Stomach smooth muscle (tissue), 2 donors: ENCODE results near the gene STXBP5.

Experiments
- H3K27ac ChIP-seq: one replicate; pipeline ENCODE4 v1.7.0; 2013; ENCODE audit warnings: mild to moderate bottlenecking, low read length, inconsistent platforms
- H3K27me3 ChIP-seq, 2 donors: one replicate each; pipeline ENCODE4 v1.7.0; 2013; ENCODE audit warnings: low read length in 2 of 2; ENCODE audit not compliant: insufficient read depth in 2 of 2, control insufficient read depth in 1 of 2
- H3K36me3 ChIP-seq, 2 donors: one replicate each; pipeline ENCODE4 v1.7.0; 2013; ENCODE audit warnings: low read length in 2 of 2; ENCODE audit not compliant: control insufficient read depth in 2 of 2, insufficient read depth in 2 of 2
- H3K4me1 ChIP-seq: one replicate; pipeline ENCODE4 v1.7.0; 2013; ENCODE audit warnings: low read length; ENCODE audit not compliant: control insufficient read depth, insufficient read depth
- H3K4me3 ChIP-seq, 2 donors: one replicate each; pipeline ENCODE4 v1.7.0; 2013; ENCODE audit warnings: low read length in 2 of 2
- H3K9ac ChIP-seq, 2 donors: one replicate each; pipeline ENCODE4 v1.7.0; 2013; ENCODE audit warnings: low read length in 2 of 2, mild to moderate bottlenecking in 1 of 2
- H3K9me3 ChIP-seq, 2 donors: one replicate each; pipeline ENCODE4 v1.7.0; 2013; ENCODE audit warnings: low read length in 2 of 2; ENCODE audit not compliant: control insufficient read depth in 2 of 2
- donor health status: healthy.
- donor health status: Pancreatic carcinoma.

Gene STXBP5

GRCh38 chr6:147202516-147203310 lies 1.5 kb upstream of the STXBP5 start:
- Histone ChIP-seq H3K9ac (peak overlapping the region; percentile 90), H3K4me3 (peak overlapping the region; percentile 87 to 94), H3K27me3 (no peaks in the 10 kb centered on the region), H3K4me1 (no peaks in the 10 kb centered on the region), H3K9me3 (no peaks in the 10 kb centered on the region), H3K27ac (peak overlapping the region; percentile 88), H3K36me3 (no peaks in the 10 kb centered on the region)

- H3K27ac ChIP-seq: peak overlapping the region; percentile 88
- H3K4me1 ChIP-seq: no peaks in the 10 kb centered on the region
- H3K4me3 ChIP-seq: peak overlapping the region; percentile 87 to 94
- no peaks in the 10 kb centered on the region for H3K36me3 ChIP-seq
- H3K27me3 ChIP-seq: no peaks in the 10 kb centered on the region
- peak overlapping the region; percentile 90 for H3K9ac ChIP-seq
- no peaks in the 10 kb centered on the region for H3K9me3 ChIP-seq
Observed at GRCh38 chr6:147203311-147204059, 732 bp upstream of the STXBP5 start.

GRCh38 chr6:147204843-147205311 lies 660 bp downstream of the STXBP5 start:
- Histone ChIP-seq H3K27me3 (no peaks in the 10 kb centered on the region), H3K9me3 (no peaks in the 10 kb centered on the region), H3K4me3 (peak overlapping the region; percentile 72 to 94), H3K9ac (peak overlapping the region; percentile 74 to 93), H3K4me1 (no peaks in the 10 kb centered on the region), H3K36me3 (no peaks in the 10 kb centered on the region), H3K27ac (peak overlapping the region; percentile 72)

- Histone ChIP-seq H3K4me1 (no peaks in the 10 kb centered on the region), H3K27me3 (no peaks in the 10 kb centered on the region), H3K9me3 (no peaks in the 10 kb centered on the region), H3K4me3 (peak overlapping the region in 1 of 2 donors; percentile 94), H3K36me3 (no peaks in the 10 kb centered on the region), H3K27ac (no peak overlapping the region), H3K9ac (no peak overlapping the region)
Observed at GRCh38 chr6:147205690-147206600, 1.7 kb downstream of the STXBP5 start.

GRCh38 chr6:147207351-147207750 lies 3.1 kb downstream of the STXBP5 start:
- H3K27ac ChIP-seq: no peak overlapping the region
- H3K9ac ChIP-seq: peak overlapping the region in 1 of 2 donors; percentile 27
- no peak overlapping the region for H3K4me3 ChIP-seq
- no peaks in the 10 kb centered on the region for H3K4me1 ChIP-seq
- H3K9me3 ChIP-seq: no peaks in the 10 kb centered on the region
- no peaks in the 10 kb centered on the region for H3K27me3 ChIP-seq
- no peaks in the 10 kb centered on the region for H3K36me3 ChIP-seq

- H3K4me1 ChIP-seq: no peaks in the 10 kb centered on the region
- H3K9me3 ChIP-seq: no peaks in the 10 kb centered on the region
- peak overlapping the region in 1 of 2 donors; percentile 22 for H3K9ac ChIP-seq
- no peaks in the 10 kb centered on the region for H3K36me3 ChIP-seq
- no peak overlapping the region for H3K4me3 ChIP-seq
- H3K27ac ChIP-seq: no peak overlapping the region
- no peaks in the 10 kb centered on the region for H3K27me3 ChIP-seq
Observed at GRCh38 chr6:147207837-147208754, 3.9 kb downstream of the STXBP5 start.

GRCh38 chr6:147209762-147210449 lies 5.7 kb downstream of the STXBP5 start:
- no peaks in the 10 kb centered on the region for H3K4me1 ChIP-seq
- H3K36me3 ChIP-seq: no peaks in the 10 kb centered on the region
- no peaks in the 10 kb centered on the region for H3K9me3 ChIP-seq
- H3K27me3 ChIP-seq: no peaks in the 10 kb centered on the region
- no peak overlapping the region for H3K9ac ChIP-seq
- H3K27ac ChIP-seq: no peak overlapping the region
- no peak overlapping the region for H3K4me3 ChIP-seq

GRCh38 chr6:147211349-147211748 lies 7.1 kb downstream of the STXBP5 start:
- no peaks in the 10 kb centered on the region for H3K4me1 ChIP-seq
- no peaks in the 10 kb centered on the region for H3K36me3 ChIP-seq
- no peaks in the 10 kb centered on the region for H3K9me3 ChIP-seq
- no peak overlapping the region for H3K4me3 ChIP-seq
- H3K27me3 ChIP-seq: no peaks in the 10 kb centered on the region
- no peak overlapping the region for H3K9ac ChIP-seq
- no peak overlapping the region for H3K27ac ChIP-seq

- no peak overlapping the region for H3K27ac ChIP-seq
- no peaks in the 10 kb centered on the region for H3K27me3 ChIP-seq
- no peaks in the 10 kb centered on the region for H3K4me1 ChIP-seq
- no peaks in the 10 kb centered on the region for H3K9me3 ChIP-seq
- H3K36me3 ChIP-seq: no peaks in the 10 kb centered on the region
- no peak overlapping the region for H3K9ac ChIP-seq
- H3K4me3 ChIP-seq: no peak overlapping the region
Observed at GRCh38 chr6:147211831-147212230, 7.6 kb downstream of the STXBP5 start.
